Ascending aorta (tissue), 2 donors: ENCODE measurements around the gene HJURP. TPM values are rescaled to one million over a fixed set of nuclear protein-coding genes. Genes with fewer than 3 reads are reported as not detected.
"Not testable (repeated sequence)": the region's sequence is repeated elsewhere in the genome, so short reads cannot be mapped to it uniquely, and the experiment has no call there.

Source experiments
- DNase-seq, 2 donors: peaks; one replicate each; pipeline ENCODE4 v3.0.0-alpha.2; 2019; ENCODE audit warnings: low spot score in 2 of 2
- H3K27ac ChIP-seq, 2 donors: fragments of 200-600 bp; sonication (generic); one replicate each; pipeline ENCODE4 v1.5.1; 2016 to 2017; ENCODE audit warnings: mild to moderate bottlenecking in 1 of 2
- H3K27me3 ChIP-seq: fragments of 200-600 bp; sonication (generic); one replicate; pipeline ENCODE4 v1.5.1; 2017
- H3K36me3 ChIP-seq, 2 donors: fragments of 200-600 bp; sonication (generic); one replicate each; pipeline ENCODE4 v1.5.1; 2016
- H3K4me1 ChIP-seq, 2 donors: fragments of 200-600 bp; sonication (generic); one replicate each; pipeline ENCODE4 v1.5.1; 2016 to 2017; ENCODE audit warnings: mild to moderate bottlenecking in 1 of 2
- H3K4me3 ChIP-seq, 2 donors: fragments of 200-600 bp; sonication (generic); one replicate each; pipeline ENCODE4 v1.5.1; 2016 to 2017; ENCODE audit warnings: mild to moderate bottlenecking in 1 of 2
- H3K9me3 ChIP-seq, 2 donors: fragments of 200-600 bp; sonication (generic); one replicate each; pipeline ENCODE4 v1.5.1; 2016
- intact Hi-C: fragments of 100-400 bp; cut with DNase I; formaldehyde crosslinking; loops from one replicate; pipeline ENCODE4 v1.15.1; 2023
- total RNA-seq: library from RNA; depleted of rRNA; stranded (reverse); fragments of >200 nt; gene quantifications from one replicate; pipeline ENCODE4 v1.1.0, GENCODE V29; 2016
- TF ChIP-seq, protein P1 (sequence below), 3 experiments: fragments of 200-600 bp in 2 of 3; fragments of 450-650 bp in 1 of 3; sonication (generic) in 2 of 3; IDR thresholded peaks; one replicate each; pipeline ENCODE4 v1.5.1; 2016 to 2019; ENCODE audit warnings: antibody characterized with exemption in 3 of 3, mild to moderate bottlenecking in 1 of 3, moderate library complexity in 1 of 3

Gene HJURP
- total RNA-seq, 1 donor from 2014 or later, result not detected

- no peak for DNase-seq
- no peaks in the 10 kb centered on the region for H3K27me3 ChIP-seq
- TF ChIP-seq, protein P1, sequence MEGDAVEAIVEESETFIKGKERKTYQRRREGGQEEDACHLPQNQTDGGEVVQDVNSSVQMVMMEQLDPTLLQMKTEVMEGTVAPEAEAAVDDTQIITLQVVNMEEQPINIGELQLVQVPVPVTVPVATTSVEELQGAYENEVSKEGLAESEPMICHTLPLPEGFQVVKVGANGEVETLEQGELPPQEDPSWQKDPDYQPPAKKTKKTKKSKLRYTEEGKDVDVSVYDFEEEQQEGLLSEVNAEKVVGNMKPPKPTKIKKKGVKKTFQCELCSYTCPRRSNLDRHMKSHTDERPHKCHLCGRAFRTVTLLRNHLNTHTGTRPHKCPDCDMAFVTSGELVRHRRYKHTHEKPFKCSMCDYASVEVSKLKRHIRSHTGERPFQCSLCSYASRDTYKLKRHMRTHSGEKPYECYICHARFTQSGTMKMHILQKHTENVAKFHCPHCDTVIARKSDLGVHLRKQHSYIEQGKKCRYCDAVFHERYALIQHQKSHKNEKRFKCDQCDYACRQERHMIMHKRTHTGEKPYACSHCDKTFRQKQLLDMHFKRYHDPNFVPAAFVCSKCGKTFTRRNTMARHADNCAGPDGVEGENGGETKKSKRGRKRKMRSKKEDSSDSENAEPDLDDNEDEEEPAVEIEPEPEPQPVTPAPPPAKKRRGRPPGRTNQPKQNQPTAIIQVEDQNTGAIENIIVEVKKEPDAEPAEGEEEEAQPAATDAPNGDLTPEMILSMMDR (IDR thresholded peaks at IDR 0.05), result no peak
- no peak overlapping the region for H3K4me3 ChIP-seq
- H3K9me3 ChIP-seq, result peaks cover 0 to 17% of the 10 kb centered on the region in 2 donors
- intact Hi-C loops, result no loop called here
- H3K36me3 ChIP-seq, result no peaks in the 10 kb centered on the region
- H3K4me1 ChIP-seq, result no peaks in the 10 kb centered on the region
- no peak overlapping the region for H3K27ac ChIP-seq
Observed at GRCh38 chr2:233882353-233882752, 28.0 kb upstream of the HJURP start.

GRCh38 chr2:233872125-233872524 is 17.8 kb upstream of the HJURP start:
- H3K9me3 ChIP-seq, DNase-seq, H3K27me3 ChIP-seq, H3K27ac ChIP-seq, H3K36me3 ChIP-seq, H3K4me3 ChIP-seq, H3K4me1 ChIP-seq, intact Hi-C loops: not testable (repeated sequence)

GRCh38 chr2:233871432-233871831 is 17.1 kb upstream of the HJURP start:
- H3K4me3 ChIP-seq, result no peak overlapping the region

GRCh38 chr2:233867993-233868532 is 13.7 kb upstream of the HJURP start, which contains the start of gene MSL3B:
Gene MSL3B, minus strand, starts transcription at chr2:233868386.
- no peaks in the 10 kb centered on the region for H3K27me3 ChIP-seq
- no peaks in the 10 kb centered on the region for H3K9me3 ChIP-seq
- peak within 1 kb of the TSS; percentile 55 to 59 for H3K4me3 ChIP-seq
- H3K4me1 ChIP-seq, result no peaks in the 10 kb centered on the region
- intact Hi-C loops, result no loop called here
- TF ChIP-seq, protein P1 (IDR thresholded peaks at IDR 0.05), result no peak
- DNase-seq, result no peak
- H3K27ac ChIP-seq, result no peak within 1 kb of the TSS
- H3K36me3 ChIP-seq, result no peaks in the 10 kb centered on the region

More at GRCh38 chr2:233871432-233871831, 17.1 kb upstream of the HJURP start:
- Histone ChIP-seq H3K4me1 (no peaks in the 10 kb centered on the region), H3K27me3 (no peaks in the 10 kb centered on the region), H3K9me3 (no peaks in the 10 kb centered on the region), H3K27ac (no peak overlapping the region), H3K36me3 (no peaks in the 10 kb centered on the region)
- DNase-seq, result no peak
- intact Hi-C loops, result no loop called here
- TF ChIP-seq, protein P1 (IDR thresholded peaks at IDR 0.05), result no peak

GRCh38 chr2:233866479-233866878 is 12.1 kb upstream of the HJURP start:
- TF ChIP-seq, protein P1 (IDR thresholded peaks at IDR 0.05), result no peak
- Histone ChIP-seq H3K9me3 (no peaks in the 10 kb centered on the region), H3K27ac (no peak overlapping the region), H3K4me3 (no peak overlapping the region), H3K27me3 (no peaks in the 10 kb centered on the region), H3K4me1 (no peaks in the 10 kb centered on the region), H3K36me3 (no peaks in the 10 kb centered on the region)
- intact Hi-C loops, result no loop called here
- DNase-seq, result no peak

GRCh38 chr2:233865838-233866237 is 11.5 kb upstream of the HJURP start:
- H3K27me3 ChIP-seq, result no peaks in the 10 kb centered on the region
- H3K36me3 ChIP-seq, result no peaks in the 10 kb centered on the region
- no peak for DNase-seq
- no peak overlapping the region for H3K27ac ChIP-seq
- H3K4me1 ChIP-seq, result no peaks in the 10 kb centered on the region
- H3K9me3 ChIP-seq, result no peaks in the 10 kb centered on the region
- no peak overlapping the region for H3K4me3 ChIP-seq
- intact Hi-C loops, result no loop called here
- TF ChIP-seq, protein P1 (IDR thresholded peaks at IDR 0.05), result no peak
